Epithelial cell of proximal tubule (primary cell): Measurements from ENCODE around the gene TMX2. TPM values are rescaled to one million over a fixed set of nuclear protein-coding genes. Genes with fewer than 3 reads are reported as not detected.

ENCODE experiments used
- DNase-seq: peaks from one replicate; pipeline ENCODE4 v3.0.0-alpha.2; 2011; ENCODE audit warnings: low read depth
- H3K4me3 ChIP-seq: 2 replicates; pipeline ENCODE4 v1.5.1; 2011; ENCODE audit warnings: low read depth, mild to moderate bottlenecking, low read length
- total RNA-seq: library from RNA; depleted of rRNA; stranded (reverse); fragments of >200 nt; gene quantifications from 2 replicates; pipeline ENCODE4 v1.2.3, GENCODE V29; 2015
- TF ChIP-seq, protein P1 (sequence below): conservative IDR thresholded peaks from 2 replicates; pipeline ENCODE4 v1.5.1; 2012; ENCODE audit warnings: low read depth, mild to moderate bottlenecking, low read length

The TMX2 gene
- total RNA-seq, 1 donor from 2014 or later, result 61.8 TPM

DNA sequence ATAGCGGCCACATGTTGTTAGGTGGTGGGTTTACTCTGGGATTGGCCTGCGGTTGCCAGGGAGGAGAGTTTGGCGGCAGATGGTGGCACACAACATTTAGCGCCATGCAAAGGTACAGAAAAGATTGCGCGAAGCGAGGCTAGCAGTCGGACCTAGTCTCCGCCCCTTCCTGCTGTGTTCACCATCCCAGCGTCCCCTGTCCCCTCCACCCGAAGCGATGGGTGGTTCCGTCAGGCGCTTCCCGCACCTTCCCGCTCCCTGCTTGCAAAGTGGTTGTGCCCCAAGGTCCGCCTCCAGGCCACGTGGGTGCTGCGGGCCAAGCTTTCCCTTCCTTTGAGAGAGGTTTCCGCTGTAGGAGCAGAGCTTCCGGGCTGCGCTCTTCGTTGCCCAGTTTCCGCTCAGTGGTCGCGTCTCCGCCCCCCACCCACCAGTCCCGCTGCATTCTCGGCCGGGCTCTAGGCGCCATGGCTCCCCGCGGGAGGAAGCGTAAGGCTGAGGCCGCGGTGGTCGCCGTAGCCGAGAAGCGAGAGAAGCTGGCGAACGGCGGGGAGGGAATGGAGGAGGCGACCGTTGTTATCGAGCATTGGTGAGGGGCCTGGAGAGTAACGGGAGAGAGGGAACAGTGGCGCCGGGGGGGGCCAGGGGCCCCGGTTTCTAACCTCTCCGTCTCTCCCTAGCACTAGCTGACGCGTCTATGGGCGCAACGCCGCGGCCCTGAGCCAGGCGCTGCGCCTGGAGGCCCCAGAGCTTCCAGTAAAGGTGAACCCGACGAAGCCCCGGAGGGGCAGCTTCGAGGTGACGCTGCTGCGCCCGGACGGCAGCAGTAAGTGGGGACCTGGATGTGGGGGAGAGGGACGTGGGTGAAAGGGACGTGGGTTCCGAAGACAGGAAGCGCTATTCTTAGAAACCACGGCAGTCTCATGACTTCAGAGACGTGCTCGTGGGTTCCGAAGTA, 29.0 kb downstream of the TMX2 start, which contains the start of gene SELENOH:
TSS of gene SELENOH (plus strand) at position 360 of the 955 bp plus-strand sequence. CDS start at position 465, 105 bp downstream.
- TF ChIP-seq, protein P1, sequence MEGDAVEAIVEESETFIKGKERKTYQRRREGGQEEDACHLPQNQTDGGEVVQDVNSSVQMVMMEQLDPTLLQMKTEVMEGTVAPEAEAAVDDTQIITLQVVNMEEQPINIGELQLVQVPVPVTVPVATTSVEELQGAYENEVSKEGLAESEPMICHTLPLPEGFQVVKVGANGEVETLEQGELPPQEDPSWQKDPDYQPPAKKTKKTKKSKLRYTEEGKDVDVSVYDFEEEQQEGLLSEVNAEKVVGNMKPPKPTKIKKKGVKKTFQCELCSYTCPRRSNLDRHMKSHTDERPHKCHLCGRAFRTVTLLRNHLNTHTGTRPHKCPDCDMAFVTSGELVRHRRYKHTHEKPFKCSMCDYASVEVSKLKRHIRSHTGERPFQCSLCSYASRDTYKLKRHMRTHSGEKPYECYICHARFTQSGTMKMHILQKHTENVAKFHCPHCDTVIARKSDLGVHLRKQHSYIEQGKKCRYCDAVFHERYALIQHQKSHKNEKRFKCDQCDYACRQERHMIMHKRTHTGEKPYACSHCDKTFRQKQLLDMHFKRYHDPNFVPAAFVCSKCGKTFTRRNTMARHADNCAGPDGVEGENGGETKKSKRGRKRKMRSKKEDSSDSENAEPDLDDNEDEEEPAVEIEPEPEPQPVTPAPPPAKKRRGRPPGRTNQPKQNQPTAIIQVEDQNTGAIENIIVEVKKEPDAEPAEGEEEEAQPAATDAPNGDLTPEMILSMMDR, result no peak
- peak within 1 kb of the TSS; percentile 85 for H3K4me3 ChIP-seq
- DNase-seq, result peak; percentile 75

DNA sequence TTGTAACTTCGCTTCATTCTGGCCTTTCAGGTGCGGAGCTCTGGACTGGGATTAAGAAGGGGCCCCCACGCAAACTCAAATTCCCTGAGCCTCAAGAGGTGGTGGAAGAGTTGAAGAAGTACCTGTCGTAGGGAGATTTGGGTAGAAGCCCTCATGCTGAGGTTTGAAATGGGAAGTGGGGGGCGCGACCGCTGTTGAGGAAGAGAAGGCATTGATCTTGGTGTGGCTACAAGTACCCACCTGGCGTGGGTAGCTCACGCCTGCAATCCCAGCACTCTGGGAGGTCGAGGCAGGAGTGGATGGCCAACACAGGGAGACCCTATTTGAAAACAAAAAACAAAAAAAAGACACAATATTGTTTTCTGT, 29.7 kb downstream of the TMX2 start:
- no peak for DNase-seq
- TF ChIP-seq, protein P1, result no peak
- peak overlapping the region; percentile 85 for H3K4me3 ChIP-seq

DNA sequence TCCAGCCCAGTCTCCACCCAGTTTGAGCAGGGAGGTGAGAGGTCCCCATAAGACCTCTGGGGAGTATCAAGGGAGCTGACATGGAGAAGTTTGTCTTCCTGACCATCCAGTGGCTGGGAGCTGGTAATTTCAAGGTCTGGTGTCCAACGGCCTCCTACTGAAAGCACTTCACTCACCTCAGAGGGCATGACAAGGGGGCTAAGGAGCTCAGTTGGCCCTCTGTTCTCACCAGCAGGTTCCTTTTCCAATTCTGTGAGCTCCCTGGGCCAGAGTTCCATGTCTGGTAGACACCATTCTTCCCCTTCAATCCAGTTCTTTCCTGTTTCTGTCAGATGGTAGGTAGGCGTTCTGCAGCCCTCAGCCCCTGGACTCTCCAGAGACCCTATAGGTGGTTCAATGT, 32.0 kb downstream of the TMX2 start:
- TF ChIP-seq, protein P1, result no peak
- no peak for DNase-seq

DNA sequence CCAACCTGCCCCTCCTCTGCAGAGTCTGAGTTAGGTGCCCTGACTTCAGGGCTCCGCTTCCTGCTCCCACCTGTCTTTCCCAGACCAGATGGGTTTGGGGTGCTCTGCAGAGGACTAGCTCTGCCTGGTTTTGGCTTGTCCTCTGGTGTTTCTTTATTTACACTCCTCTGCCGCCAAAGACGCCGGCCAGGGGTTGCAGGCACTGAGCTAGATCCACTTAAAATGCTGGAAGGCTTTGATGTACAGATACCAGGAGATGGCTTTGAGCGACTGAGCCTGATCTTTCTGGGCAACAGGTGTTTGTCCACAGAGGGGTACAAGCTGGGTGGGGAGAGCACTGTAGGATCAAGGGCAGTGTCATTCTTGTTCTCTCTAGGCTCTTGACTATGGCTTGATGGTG, 32.8 kb downstream of the TMX2 start:
- DNase-seq, result no peak
- no peak overlapping the region for H3K4me3 ChIP-seq
- TF ChIP-seq, protein P1, result no peak

More for the DNA sequence above, 32.0 kb downstream of the TMX2 start:
- H3K4me3 ChIP-seq, result no peak overlapping the region

DNA sequence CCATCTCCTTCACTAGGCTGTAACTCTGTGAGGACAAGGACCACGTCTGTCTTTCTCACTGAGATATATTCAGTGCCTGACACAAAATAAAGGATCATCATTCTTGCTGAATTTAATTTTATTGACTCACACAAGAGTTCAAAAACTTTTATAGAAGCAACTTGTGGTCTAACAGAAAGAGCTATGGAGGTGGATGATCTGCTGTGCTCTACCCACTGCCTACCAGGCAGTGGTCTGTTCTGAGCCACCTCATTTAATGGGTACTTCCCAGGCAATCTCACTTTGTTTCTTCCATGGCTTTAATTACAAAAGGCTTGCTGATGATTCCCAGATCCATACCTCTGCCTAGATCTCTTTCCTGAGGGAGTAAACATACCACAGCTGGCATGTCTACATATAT, 34.5 kb downstream of the TMX2 start:
- DNase-seq, result no peak
- TF ChIP-seq, protein P1, result no peak
- H3K4me3 ChIP-seq, result no peak overlapping the region

DNA sequence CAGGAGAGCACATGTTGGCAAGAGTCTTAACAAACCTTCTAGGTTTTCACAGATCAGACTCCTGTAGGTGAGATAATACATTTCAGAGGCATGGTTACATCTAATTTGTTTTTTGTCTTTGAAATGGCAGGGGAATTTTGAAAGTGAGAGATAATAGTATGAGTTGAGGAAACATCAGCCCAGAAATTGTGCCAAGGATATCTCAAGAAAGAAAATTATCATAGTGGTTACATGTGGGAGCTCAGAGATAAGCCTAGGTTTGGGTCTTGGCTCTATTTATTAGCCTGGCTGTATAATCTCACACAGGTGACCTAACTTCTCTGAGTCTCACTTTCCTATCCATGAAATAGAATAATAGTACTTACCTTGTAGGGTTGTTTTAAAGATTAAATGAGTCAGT, 38.8 kb downstream of the TMX2 start:
- TF ChIP-seq, protein P1, result no peak
- H3K4me3 ChIP-seq, result no peak overlapping the region
- no peak for DNase-seq
